H1 (cell line): ENCODE results near the gene INPP4B. TPM values are rescaled to one million over a fixed set of nuclear protein-coding genes. Genes with fewer than 3 reads are reported as not detected.

ENCODE experiments used
- CTCF ChIA-PET: fragments of 300-600 bp; sonication (Branson Sonifier 250); formaldehyde crosslinking; loops from one replicate; lab custom pipeline; 2021; ENCODE audit not compliant: partially characterized antibody; lab: Charles Lee
- POLR2A ChIA-PET: fragments of 300-600 bp; sonication (Branson Sonifier 250); formaldehyde crosslinking; loops from one replicate; lab custom pipeline; 2021; ENCODE audit warnings: inconsistent platforms; ENCODE audit not compliant: partially characterized antibody; lab: Charles Lee
- DNase-seq, 2 experiments: peaks; one replicate each; pipeline versions ENCODE4 v3.0.0 to v3.0.0-alpha.2; 2010 to 2022; ENCODE audit warnings: low spot score in 2 of 2, low read depth in 1 of 2, mixed read lengths in 1 of 2
- FAIRE-seq: peaks from 2 replicates; lab custom pipeline; 2011; peaks lifted over from hg19 to GRCh38; lab: Jason Lieb, UNC
- H2AFZ ChIP-seq: 2 replicates; pipeline ENCODE4 v1.8.1; 2012; ENCODE audit warnings: low read length, inconsistent platforms
- H2AK5ac ChIP-seq: 2 replicates; pipeline ENCODE4 v1.6.1; 2013; ENCODE audit warnings: low read depth, low read length
- H2BK120ac ChIP-seq: replicated peaks from 2 replicates; pipeline ENCODE3; 2013; ENCODE audit warnings: low read depth, low read length, inconsistent platforms
- H2BK12ac ChIP-seq: 2 replicates; pipeline ENCODE4 v1.6.1; 2013; ENCODE audit warnings: low read depth, low read length
- H2BK15ac ChIP-seq: 2 replicates; pipeline ENCODE4 v1.6.1; 2013; ENCODE audit warnings: low read length
- H2BK20ac ChIP-seq: 2 replicates; pipeline ENCODE4 v1.6.1; 2013; ENCODE audit warnings: low read length
- H2BK5ac ChIP-seq: 2 replicates; pipeline ENCODE4 v1.6.1; 2013; ENCODE audit warnings: low read depth, low read length
- H3K14ac ChIP-seq: 2 replicates; pipeline ENCODE4 v1.6.1; 2013; ENCODE audit warnings: inconsistent platforms; ENCODE audit not compliant: insufficient read length
- H3K18ac ChIP-seq: 2 replicates; pipeline ENCODE4 v1.6.1; 2013; ENCODE audit warnings: low read length; ENCODE audit errors: extremely low read depth
- H3K23ac ChIP-seq: 2 replicates; pipeline ENCODE4 v1.6.1; 2013; ENCODE audit warnings: inconsistent platforms; ENCODE audit not compliant: insufficient read length
- H3K23me2 ChIP-seq: 2 replicates; pipeline ENCODE4 v1.6.1; 2013; ENCODE audit warnings: low read depth, low read length
- H3K27ac ChIP-seq: 2 replicates; pipeline ENCODE4 v1.6.1; 2011; ENCODE audit warnings: low read depth, low read length, inconsistent platforms
- H3K27me3 ChIP-seq, 4 experiments: replicated peaks in 1 of 4; 1 replicate in 1 of 4; 2 replicates in 3 of 4; pipeline versions ENCODE4 v1.6.1 to v1.8.1; 2011 to 2013; ENCODE audit warnings: low read length in 3 of 4, mild to moderate bottlenecking in 3 of 4, inconsistent platforms in 2 of 4, mixed read lengths in 2 of 4, moderate library complexity in 1 of 4; ENCODE audit not compliant: control insufficient read depth in 3 of 4, insufficient read depth in 3 of 4; ENCODE audit errors: extremely low read depth in 1 of 4
- H3K36me3 ChIP-seq, 4 experiments: 2 replicates each; pipeline versions ENCODE4 v1.6.1 to v1.8.1; 2011 to 2013; ENCODE audit warnings: mild to moderate bottlenecking in 4 of 4, low read length in 3 of 4, moderate library complexity in 2 of 4, control low read depth in 1 of 4, inconsistent platforms in 1 of 4; ENCODE audit not compliant: insufficient read depth in 4 of 4, control insufficient read depth in 2 of 4
- H3K4ac ChIP-seq: replicated peaks from 2 replicates; pipeline ENCODE3; 2013; ENCODE audit warnings: low read length, low read depth, mixed read lengths, inconsistent platforms; ENCODE audit not compliant: insufficient read length
- H3K4me1 ChIP-seq, 4 experiments: replicated peaks in 1 of 4; 1 replicate in 1 of 4; 2 replicates in 3 of 4; pipeline versions ENCODE4 v1.6.1 to v1.8.1; 2011 to 2013; ENCODE audit warnings: low read length in 3 of 4, inconsistent platforms in 2 of 4, mixed read lengths in 1 of 4; ENCODE audit not compliant: insufficient read depth in 4 of 4, control insufficient read depth in 3 of 4
- H3K4me2 ChIP-seq, 2 experiments: 2 replicates each; pipeline versions ENCODE4 v1.6.1 to v1.8.1; 2011 to 2013; ENCODE audit warnings: low read depth in 2 of 2, low read length in 2 of 2, control low read depth in 1 of 2, inconsistent platforms in 1 of 2, mild to moderate bottlenecking in 1 of 2; ENCODE audit not compliant: insufficient read depth in 1 of 2
- H3K4me3 ChIP-seq, 4 experiments: fragments of 200-600, 300-600 bp in 1 of 4; sonication (generic), shearing (Covaris generic), sonication (Bioruptor Twin) in 1 of 4; 2 replicates each; pipeline versions ENCODE4 v1.5.1 to v1.8.1; 2011 to 2016; ENCODE audit warnings: low read length in 4 of 4, low read depth in 3 of 4, control low read depth in 2 of 4, inconsistent platforms in 2 of 4, mild to moderate bottlenecking in 2 of 4, mixed read lengths in 1 of 4, moderate library complexity in 1 of 4; ENCODE audit not compliant: insufficient read depth in 2 of 4; ENCODE audit errors: extremely low read depth in 1 of 4
- H3K56ac ChIP-seq: replicated peaks from 2 replicates; pipeline ENCODE3; 2013; ENCODE audit warnings: low read depth, mild to moderate bottlenecking, mixed read lengths, low read length, inconsistent platforms; ENCODE audit not compliant: insufficient read length
- H3K79me1 ChIP-seq: 2 replicates; pipeline ENCODE4 v1.6.1; 2013; ENCODE audit warnings: low read depth, low read length, control low read depth
- H3K79me2 ChIP-seq, 2 experiments: 2 replicates each; pipeline versions ENCODE4 v1.6.1 to v1.8.1; 2012 to 2013; ENCODE audit warnings: low read length in 2 of 2, mild to moderate bottlenecking in 2 of 2, inconsistent platforms in 1 of 2; ENCODE audit not compliant: insufficient read depth in 2 of 2, control insufficient read depth in 1 of 2
- H3K9ac ChIP-seq, 4 experiments: replicated peaks in 1 of 4; 1 replicate in 1 of 4; 2 replicates in 3 of 4; pipeline versions ENCODE4 v1.6.1 to v1.8.1; 2011 to 2013; ENCODE audit warnings: low read depth in 3 of 4, low read length in 3 of 4, control low read depth in 2 of 4, mild to moderate bottlenecking in 2 of 4, moderate library complexity in 2 of 4, inconsistent platforms in 1 of 4; ENCODE audit errors: extremely low read depth in 1 of 4
- H3K9me3 ChIP-seq, 2 experiments: 2 replicates each; pipeline versions ENCODE4 v1.6.1 to v1.8.1; 2012 to 2013; ENCODE audit warnings: mild to moderate bottlenecking in 2 of 2, moderate library complexity in 2 of 2, control low read depth in 1 of 2, inconsistent platforms in 1 of 2, low read depth in 1 of 2, low read length in 1 of 2, mixed read lengths in 1 of 2; ENCODE audit not compliant: insufficient read depth in 2 of 2
- H4K20me1 ChIP-seq, 2 experiments: replicated peaks in 1 of 2; 2 replicates each; pipeline versions ENCODE3 to v1.8.1; 2011 to 2013; ENCODE audit warnings: inconsistent platforms in 2 of 2, low read length in 2 of 2, mild to moderate bottlenecking in 1 of 2; ENCODE audit not compliant: insufficient read depth in 2 of 2, control insufficient read depth in 1 of 2
- H4K5ac ChIP-seq: 2 replicates; pipeline ENCODE4 v1.6.1; 2013; ENCODE audit warnings: low read length, low read depth, mixed read lengths, inconsistent platforms; ENCODE audit not compliant: insufficient read length
- H4K8ac ChIP-seq: 2 replicates; pipeline ENCODE4 v1.8.0; 2013; ENCODE audit warnings: mild to moderate bottlenecking, moderate library complexity, low read length, inconsistent platforms; ENCODE audit not compliant: insufficient read depth; ENCODE audit errors: extremely low read depth
- H4K91ac ChIP-seq: replicated peaks from 2 replicates; pipeline ENCODE3; 2013; ENCODE audit warnings: low read length, mixed read lengths, inconsistent platforms; ENCODE audit not compliant: insufficient read length
- ATF3 ChIP-seq: IDR thresholded peaks from 2 replicates; pipeline ENCODE4 v1.6.1; 2011; ENCODE audit warnings: low read depth, mild to moderate bottlenecking, low read length; ENCODE audit not compliant: insufficient read depth
- BRCA1 ChIP-seq: IDR thresholded peaks from 2 replicates; pipeline ENCODE4 v1.6.1; 2012; ENCODE audit warnings: low read depth, low read length, improper control_type of control experiment
- CBX8 ChIP-seq: fragments of 300-800, 300-1000 bp; sonication (generic); IDR thresholded peaks from 2 replicates; pipeline ENCODE4 v1.7.1; 2016; ENCODE audit warnings: low read depth, low read length, borderline replicate concordance
- CREB1 ChIP-seq: IDR thresholded peaks from 2 replicates; pipeline ENCODE4 v1.6.1; 2012; ENCODE audit warnings: inconsistent platforms
- FOSL1 ChIP-seq: IDR thresholded peaks from 2 replicates; pipeline ENCODE4 v1.6.1; 2011; ENCODE audit warnings: mild to moderate bottlenecking, low read depth, low read length, moderate library complexity; ENCODE audit not compliant: insufficient read depth
- PHF8 ChIP-seq: fragments of 200-600 bp; sonication (generic); conservative IDR thresholded peaks from 2 replicates; pipeline ENCODE4 v1.7.1; 2012; ENCODE audit warnings: low read depth, mild to moderate bottlenecking, inconsistent platforms, low read length, moderate library complexity
- SUZ12 ChIP-seq: fragments of 200-600 bp; sonication (generic); IDR thresholded peaks from 2 replicates; pipeline ENCODE4 v1.6.1; 2012; ENCODE audit warnings: mild to moderate bottlenecking, inconsistent platforms, low read length, moderate library complexity, mixed read lengths
- TAF1 ChIP-seq: IDR thresholded peaks from 2 replicates; pipeline ENCODE4 v1.6.1; 2011; ENCODE audit warnings: mild to moderate bottlenecking, low read depth, low read length
- TAF7 ChIP-seq: optimal IDR thresholded peaks from 2 replicates; pipeline ENCODE3; 2011; ENCODE audit warnings: low read depth, mild to moderate bottlenecking, inconsistent platforms, low read length, moderate library complexity, borderline replicate concordance
- WGBS, 2 experiments: shearing (Covaris generic) in 1 of 2; methylation state at CpG; one replicate each; pipeline versions ENCODE4 v1.1.6 to v1.1.7; 2013 to 2015; ENCODE audit warnings: low lambda C conversion rate in 2 of 2, mixed read lengths in 2 of 2, inconsistent platforms in 1 of 2, low coverage in 1 of 2, missing lambda C conversion rate in 1 of 2; ENCODE audit not compliant: insufficient replicate concordance in 2 of 2, insufficient coverage in 1 of 2, insufficient read length in 1 of 2; ENCODE audit errors: extremely low coverage in 1 of 2, missing lambda C conversion rate in 1 of 2; 5-methylcytosine and 5-hydroxymethylcytosine counted together
- polyA plus RNA-seq, 7 experiments: library from polyadenylated mRNA; depleted of rRNA in 3 of 7; stranded (reverse) in 5 of 7; unstranded in 2 of 7; fragments of >200 nt in 5 of 7; fragments of 200-250 nt in 2 of 7; gene quantifications; 1 replicate in 5 of 7; 2 replicates in 1 of 7; 4 replicates in 1 of 7; pipeline versions ENCODE4 v1.2.1 to v1.2.3, GENCODE V29; 2011 to 2013; ENCODE audit warnings: missing spikeins in 2 of 7, mixed read lengths in 2 of 7
- total RNA-seq: library from RNA; stranded (reverse); fragmentation: NEBNext Ultra II Directional; extraction: Animal tissue kit (Norgen Biotek cat#: 25700); gene quantifications from 2 replicates; pipeline ENCODE4 v1.2.1, GENCODE V29; 2021

The INPP4B gene
- total and polyA plus RNA-seq, 2 of the 8 experiments (the other 6 are each of a cell fraction or from before 2014, with no cell fraction given), result 0.11 to 0.54 TPM

GRCh38 chr4:142727149-142727548, 119.0 kb downstream of the INPP4B start:
- H4K20me1 ChIP-seq, result no peaks in the 10 kb centered on the region
- no peaks in the 10 kb centered on the region for H3K79me1 ChIP-seq
- CTCF ChIA-PET, result interaction anchor here (0.6 to 1.0 kb wide), 4 partner anchors 12 to 444 kb away, joined by 3 to 4 read pairs (median 3); no protein-coding TSS in a partner anchor
- no peak overlapping the region for H3K14ac ChIP-seq
- no peak overlapping the region for H2BK20ac ChIP-seq
- H2BK12ac ChIP-seq, result no peak overlapping the region
- no peak overlapping the region for H2BK120ac ChIP-seq
- H3K27me3 ChIP-seq, result no peaks in the 10 kb centered on the region
- H3K4me2 ChIP-seq, result no peak overlapping the region
- H3K4ac ChIP-seq, result no peak overlapping the region
- TF ChIP-seq CBX8, result no peak
- TF ChIP-seq TAF7, result no peak
- no peak for TF ChIP-seq BRCA1
- no peak for TF ChIP-seq ATF3
- no peak for TF ChIP-seq PHF8
- no peak for TF ChIP-seq CREB1
- TF ChIP-seq FOSL1, result no peak
- no peak for TF ChIP-seq TAF1
- no peak for TF ChIP-seq SUZ12
- TF ChIP-seq, all 59 proteins: peak for 0
- no peak overlapping the region for H4K5ac ChIP-seq
- no peaks in the 10 kb centered on the region for H3K36me3 ChIP-seq
- no peak overlapping the region for H3K9ac ChIP-seq
- 88% methylated on average over 3 of the region's 3 CpGs; no CpG with 5 or more reads in 1 of the 2 experiments for WGBS, 2 experiments
- H2BK5ac ChIP-seq, result no peak overlapping the region
- H3K79me2 ChIP-seq, result no peaks in the 10 kb centered on the region
- H4K91ac ChIP-seq, result no peak overlapping the region
- H3K4me1 ChIP-seq, result no peaks in the 10 kb centered on the region
- no peak overlapping the region for H4K8ac ChIP-seq
- no peaks in the 10 kb centered on the region for H3K23me2 ChIP-seq
- DNase-seq (no peak), FAIRE-seq (no peak)
- H2AK5ac ChIP-seq, result no peak overlapping the region
- H3K9me3 ChIP-seq, result no peaks in the 10 kb centered on the region
- no peak overlapping the region for H3K4me3 ChIP-seq
- H3K18ac ChIP-seq, result no peak overlapping the region
- H3K27ac ChIP-seq, result no peak overlapping the region
- H3K56ac ChIP-seq, result no peak overlapping the region
- no peak overlapping the region for H2BK15ac ChIP-seq
- POLR2A ChIA-PET, result no interaction called here
- no peak overlapping the region for H3K23ac ChIP-seq
- H2AFZ ChIP-seq, result no peak overlapping the region
